Measurements from ENCODE around the gene PCDH9.

- TF ChIP-seq CTCF (IDR thresholded peaks at IDR 0.05; ENCODE audit: low read depth, low read length) (no peak), POLR2A (IDR thresholded peaks at IDR 0.05; ENCODE audit: extremely low read depth, insufficient read length) (no peak), MYC (IDR thresholded peaks at IDR 0.05; ENCODE audit: low read depth, low read length) (no peak), MAX (IDR thresholded peaks at IDR 0.05; ENCODE audit: low read depth, low read length) (no peak)
Observed at GRCh38 chr13:66971004-66971403, 259.1 kb downstream of the PCDH9 start.
